K562 (cell line): ENCODE data around the gene TUBA3C.

Experiments
- HNRNPLL ChIP-seq: fragments of 200-400 bp; formaldehyde crosslinking; IDR thresholded peaks from 2 replicates; pipeline ENCODE4 v1.6.1; 2017; ENCODE audit warnings: low read length, low read depth, mild to moderate bottlenecking; ENCODE audit not compliant: poor library complexity, severe bottlenecking
- MEIS2 ChIP-seq: fragments of 450-650 bp; IDR thresholded peaks from 2 replicates; pipeline ENCODE4 v1.6.1; 2014; ENCODE audit warnings: mild to moderate bottlenecking; ENCODE audit not compliant: partially characterized antibody
- PHF8 ChIP-seq: fragments of 200-600 bp; sonication (generic); IDR thresholded peaks from 2 replicates; pipeline ENCODE4 v1.6.1; 2012; ENCODE audit warnings: mixed run types, mild to moderate bottlenecking, inconsistent platforms, low read length, moderate library complexity, borderline replicate concordance
- THAP12 ChIP-seq: fragments of 250-450 bp; sonication (Bioruptor Pico); IDR thresholded peaks from 2 replicates; pipeline ENCODE4 v1.9.0; 2021; ENCODE audit warnings: mild to moderate bottlenecking, inconsistent platforms
- ZSCAN29 ChIP-seq: fragments of 450-650 bp; IDR thresholded peaks from 2 replicates; pipeline ENCODE4 v1.6.1; 2017
- TF ChIP-seq, protein P1 (sequence below), 3 experiments: IDR thresholded peaks in 2 of 3; conservative IDR thresholded peaks in 1 of 3; 2 replicates each; pipeline ENCODE4 v1.5.1; 2011 to 2012; ENCODE audit warnings: low read length in 3 of 3, mild to moderate bottlenecking in 3 of 3, control low read depth in 2 of 3, improper control_type of control experiment in 1 of 3, inconsistent platforms in 1 of 3, low read depth in 1 of 3, mixed read lengths in 1 of 3, moderate library complexity in 1 of 3; ENCODE audit not compliant: insufficient read depth in 2 of 3
- TF ChIP-seq, protein P2 (sequence below), 2 experiments: fragments of 450-650 bp; formaldehyde crosslinking in 1 of 2; IDR thresholded peaks; 2 replicates each; pipeline versions ENCODE4 v1.4.0 to v1.6.1; 2014 to 2020; ENCODE audit warnings: mild to moderate bottlenecking in 2 of 2, borderline replicate concordance in 1 of 2, low read depth in 1 of 2

DNA sequence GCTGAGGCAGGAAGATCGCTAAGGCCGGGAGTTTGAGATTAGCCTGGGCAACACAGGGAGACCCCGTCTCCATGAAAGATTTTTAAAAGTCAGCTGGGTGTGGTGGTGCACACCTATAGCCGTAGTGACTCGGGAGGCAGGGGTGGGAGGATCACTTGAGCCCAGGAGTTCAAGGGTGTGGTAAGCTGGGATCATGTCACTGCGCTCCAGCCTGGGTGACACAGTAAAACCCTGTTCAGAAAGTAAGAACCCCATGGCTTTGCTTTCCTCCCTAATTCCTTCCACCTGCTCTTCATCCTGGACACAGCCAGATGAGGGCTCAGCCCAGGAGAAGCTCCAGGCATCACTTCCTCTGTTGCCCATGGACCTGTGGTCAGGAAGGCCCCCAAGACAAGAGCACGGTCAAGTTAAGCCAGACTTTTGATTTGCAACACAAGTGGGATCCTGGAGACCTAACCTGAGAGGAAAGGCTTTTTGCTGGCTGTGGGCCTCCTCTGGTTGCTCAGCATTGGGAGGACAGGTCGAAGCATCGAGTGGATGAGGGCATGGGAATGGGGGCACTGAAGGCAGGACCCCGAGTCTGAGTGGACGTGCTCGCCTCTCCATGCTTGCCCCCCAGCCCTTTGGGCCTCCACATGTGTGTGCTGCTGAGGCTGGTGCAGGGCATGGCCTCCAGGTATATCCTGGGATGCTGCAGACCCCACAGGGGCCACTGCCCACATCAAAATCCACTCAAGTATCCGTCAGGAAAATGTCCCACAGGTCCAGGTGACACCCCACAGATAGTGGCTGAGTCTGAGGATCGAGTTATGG, 25.4 kb downstream of the TUBA3C start:
- no peak for TF ChIP-seq PHF8
- TF ChIP-seq, protein P1, sequence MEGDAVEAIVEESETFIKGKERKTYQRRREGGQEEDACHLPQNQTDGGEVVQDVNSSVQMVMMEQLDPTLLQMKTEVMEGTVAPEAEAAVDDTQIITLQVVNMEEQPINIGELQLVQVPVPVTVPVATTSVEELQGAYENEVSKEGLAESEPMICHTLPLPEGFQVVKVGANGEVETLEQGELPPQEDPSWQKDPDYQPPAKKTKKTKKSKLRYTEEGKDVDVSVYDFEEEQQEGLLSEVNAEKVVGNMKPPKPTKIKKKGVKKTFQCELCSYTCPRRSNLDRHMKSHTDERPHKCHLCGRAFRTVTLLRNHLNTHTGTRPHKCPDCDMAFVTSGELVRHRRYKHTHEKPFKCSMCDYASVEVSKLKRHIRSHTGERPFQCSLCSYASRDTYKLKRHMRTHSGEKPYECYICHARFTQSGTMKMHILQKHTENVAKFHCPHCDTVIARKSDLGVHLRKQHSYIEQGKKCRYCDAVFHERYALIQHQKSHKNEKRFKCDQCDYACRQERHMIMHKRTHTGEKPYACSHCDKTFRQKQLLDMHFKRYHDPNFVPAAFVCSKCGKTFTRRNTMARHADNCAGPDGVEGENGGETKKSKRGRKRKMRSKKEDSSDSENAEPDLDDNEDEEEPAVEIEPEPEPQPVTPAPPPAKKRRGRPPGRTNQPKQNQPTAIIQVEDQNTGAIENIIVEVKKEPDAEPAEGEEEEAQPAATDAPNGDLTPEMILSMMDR (IDR thresholded peaks at IDR 0.05 in 2 of 3, conservative IDR thresholded peaks at IDR 0.05 in 1 of 3; ENCODE audit: insufficient read depth in 2 of 3, low read depth in 1 of 3, low read length in 3 of 3): no peak
- no peak for TF ChIP-seq ZSCAN29
- TF ChIP-seq MEIS2: no peak
- TF ChIP-seq HNRNPLL: no peak
- TF ChIP-seq THAP12 (CRISPR knock-in tag): no peak
- TF ChIP-seq, protein P2, sequence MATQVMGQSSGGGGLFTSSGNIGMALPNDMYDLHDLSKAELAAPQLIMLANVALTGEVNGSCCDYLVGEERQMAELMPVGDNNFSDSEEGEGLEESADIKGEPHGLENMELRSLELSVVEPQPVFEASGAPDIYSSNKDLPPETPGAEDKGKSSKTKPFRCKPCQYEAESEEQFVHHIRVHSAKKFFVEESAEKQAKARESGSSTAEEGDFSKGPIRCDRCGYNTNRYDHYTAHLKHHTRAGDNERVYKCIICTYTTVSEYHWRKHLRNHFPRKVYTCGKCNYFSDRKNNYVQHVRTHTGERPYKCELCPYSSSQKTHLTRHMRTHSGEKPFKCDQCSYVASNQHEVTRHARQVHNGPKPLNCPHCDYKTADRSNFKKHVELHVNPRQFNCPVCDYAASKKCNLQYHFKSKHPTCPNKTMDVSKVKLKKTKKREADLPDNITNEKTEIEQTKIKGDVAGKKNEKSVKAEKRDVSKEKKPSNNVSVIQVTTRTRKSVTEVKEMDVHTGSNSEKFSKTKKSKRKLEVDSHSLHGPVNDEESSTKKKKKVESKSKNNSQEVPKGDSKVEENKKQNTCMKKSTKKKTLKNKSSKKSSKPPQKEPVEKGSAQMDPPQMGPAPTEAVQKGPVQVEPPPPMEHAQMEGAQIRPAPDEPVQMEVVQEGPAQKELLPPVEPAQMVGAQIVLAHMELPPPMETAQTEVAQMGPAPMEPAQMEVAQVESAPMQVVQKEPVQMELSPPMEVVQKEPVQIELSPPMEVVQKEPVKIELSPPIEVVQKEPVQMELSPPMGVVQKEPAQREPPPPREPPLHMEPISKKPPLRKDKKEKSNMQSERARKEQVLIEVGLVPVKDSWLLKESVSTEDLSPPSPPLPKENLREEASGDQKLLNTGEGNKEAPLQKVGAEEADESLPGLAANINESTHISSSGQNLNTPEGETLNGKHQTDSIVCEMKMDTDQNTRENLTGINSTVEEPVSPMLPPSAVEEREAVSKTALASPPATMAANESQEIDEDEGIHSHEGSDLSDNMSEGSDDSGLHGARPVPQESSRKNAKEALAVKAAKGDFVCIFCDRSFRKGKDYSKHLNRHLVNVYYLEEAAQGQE (IDR thresholded peaks at IDR 0.05; ENCODE audit: borderline replicate concordance): no peak
- TF ChIP-seq, protein P2 (CRISPR knock-in tag; IDR thresholded peaks at IDR 0.05; ENCODE audit: low read depth): no peak
